ENCODE data around the gene SPRY1. TPM values are rescaled to one million over a fixed set of nuclear protein-coding genes. Genes with fewer than 3 reads are reported as not detected.
A peak's percentile ranks its signal among the peaks of the same experiment; 100 is the strongest.

The SPRY1 gene
- polyA plus RNA-seq, 1 donor from 2014 or later = 0.58 TPM

GRCh38 chr4:123390846-123391456 is 5.6 kb upstream of the SPRY1 start:
- H3K79me2 ChIP-seq (replicated peaks; ENCODE audit: insufficient read depth, low read length) = no peaks in the 10 kb centered on the region
- no peaks in the 10 kb centered on the region for H3K27me3 ChIP-seq (ENCODE audit: insufficient read depth, low read depth, low read length)

GRCh38 chr4:123393721-123394120 is 2.9 kb upstream of the SPRY1 start:
- H3K36me3 ChIP-seq (ENCODE audit: insufficient read depth, low read length) = no peaks in the 10 kb centered on the region
- H3K27ac ChIP-seq (ENCODE audit: low read length) = no peak overlapping the region
- H3K9me3 ChIP-seq (ENCODE audit: low read length) = no peaks in the 10 kb centered on the region
- no peak overlapping the region for H3K4me3 ChIP-seq (ENCODE audit: low read length)
- H4K20me1 ChIP-seq (ENCODE audit: insufficient read depth) = no peaks in the 10 kb centered on the region
- H3K79me2 ChIP-seq (replicated peaks; ENCODE audit: insufficient read depth, low read length) = no peaks in the 10 kb centered on the region
- H2AFZ ChIP-seq (ENCODE audit: low read depth, low read length) = no peak overlapping the region
- no peaks in the 10 kb centered on the region for H3K27me3 ChIP-seq (ENCODE audit: insufficient read depth, low read depth, low read length)
- no peaks in the 10 kb centered on the region for H3K9me2 ChIP-seq (ENCODE audit: insufficient read depth, low read length)
- H3K4me2 ChIP-seq (ENCODE audit: low read length) = no peak overlapping the region
- H3F3A ChIP-seq (ENCODE audit: insufficient read depth, low read length, poor library complexity, severe bottlenecking) = peaks cover 5% of the 10 kb centered on the region
- no peak overlapping the region for H3K9ac ChIP-seq (ENCODE audit: low read length)
- TF ChIP-seq RAD21 (conservative IDR thresholded peaks at IDR 0.05) (no peak), MXI1 (conservative IDR thresholded peaks at IDR 0.05; ENCODE audit: poor library complexity, severe bottlenecking) (no peak), EZH2 (IDR thresholded peaks at IDR 0.05; ENCODE audit: borderline replicate concordance, insufficient read depth, low read length, poor library complexity, severe bottlenecking) (no peak), EP300 (conservative IDR thresholded peaks at IDR 0.05; ENCODE audit: poor library complexity, severe bottlenecking) (no peak), SMC3 (conservative IDR thresholded peaks at IDR 0.05; ENCODE audit: poor library complexity) (no peak), CTCF (IDR thresholded peaks at IDR 0.05; ENCODE audit: poor library complexity, severe bottlenecking) (no peak), REST (IDR thresholded peaks at IDR 0.05; ENCODE audit: borderline replicate concordance) (no peak), POLR2AphosphoS5 (IDR thresholded peaks at IDR 0.05) (no peak), TAF1 (IDR thresholded peaks at IDR 0.05; ENCODE audit: low read depth) (no peak)

More at GRCh38 chr4:123390846-123391456, 5.6 kb upstream of the SPRY1 start:
- Histone ChIP-seq H3K27ac (ENCODE audit: low read length) (no peak overlapping the region), H3K36me3 (ENCODE audit: insufficient read depth, low read length) (no peaks in the 10 kb centered on the region), H3K4me2 (ENCODE audit: low read length) (no peak overlapping the region), H3K4me3 (ENCODE audit: low read length) (no peak overlapping the region), H4K20me1 (ENCODE audit: insufficient read depth) (no peaks in the 10 kb centered on the region), H3K9ac (ENCODE audit: low read length) (no peak overlapping the region), H3K9me3 (ENCODE audit: low read length) (no peaks in the 10 kb centered on the region), H2AFZ (ENCODE audit: low read depth, low read length) (no peak overlapping the region), H3F3A (ENCODE audit: insufficient read depth, low read length, poor library complexity, severe bottlenecking) (no peaks in the 10 kb centered on the region), H3K9me2 (ENCODE audit: insufficient read depth, low read length) (no peaks in the 10 kb centered on the region)
- peak; percentile 56 for TF ChIP-seq CTCF (IDR thresholded peaks at IDR 0.05; ENCODE audit: poor library complexity, severe bottlenecking)
- no peak for TF ChIP-seq RAD21 (conservative IDR thresholded peaks at IDR 0.05)
- peak; percentile 42 for TF ChIP-seq SMC3 (conservative IDR thresholded peaks at IDR 0.05; ENCODE audit: poor library complexity)
